Muscle layer of duodenum (tissue), 2 donors: ENCODE results near the gene TET3.

Experiments used
- H3K27ac ChIP-seq: one replicate; pipeline ENCODE4 v1.7.0; 2013; ENCODE audit warnings: mild to moderate bottlenecking, low read length
- H3K27me3 ChIP-seq: one replicate; pipeline ENCODE4 v1.7.0; 2013; ENCODE audit warnings: low read depth, mild to moderate bottlenecking, control low read depth, low read length
- H3K36me3 ChIP-seq, 2 donors: one replicate each; pipeline ENCODE4 v1.7.0; 2013; ENCODE audit warnings: low read length in 2 of 2, control low read depth in 1 of 2, mild to moderate bottlenecking in 1 of 2; ENCODE audit not compliant: insufficient read depth in 2 of 2, control insufficient read depth in 1 of 2
- H3K4me1 ChIP-seq, 2 donors: one replicate each; pipeline ENCODE4 v1.7.0; 2013; ENCODE audit warnings: low read length in 2 of 2, mild to moderate bottlenecking in 2 of 2, control low read depth in 1 of 2, moderate library complexity in 1 of 2; ENCODE audit not compliant: insufficient read depth in 2 of 2, control insufficient read depth in 1 of 2
- H3K4me3 ChIP-seq, 2 donors: one replicate each; pipeline ENCODE4 v1.7.0; 2013; ENCODE audit warnings: low read length in 2 of 2, low read depth in 1 of 2, mild to moderate bottlenecking in 1 of 2
- H3K9me3 ChIP-seq, 2 donors: one replicate each; pipeline ENCODE4 v1.7.0; 2013; ENCODE audit warnings: low read length in 2 of 2, control low read depth in 1 of 2, mild to moderate bottlenecking in 1 of 2; ENCODE audit not compliant: control insufficient read depth in 1 of 2
- donor health status: healthy.

The TET3 gene

DNA sequence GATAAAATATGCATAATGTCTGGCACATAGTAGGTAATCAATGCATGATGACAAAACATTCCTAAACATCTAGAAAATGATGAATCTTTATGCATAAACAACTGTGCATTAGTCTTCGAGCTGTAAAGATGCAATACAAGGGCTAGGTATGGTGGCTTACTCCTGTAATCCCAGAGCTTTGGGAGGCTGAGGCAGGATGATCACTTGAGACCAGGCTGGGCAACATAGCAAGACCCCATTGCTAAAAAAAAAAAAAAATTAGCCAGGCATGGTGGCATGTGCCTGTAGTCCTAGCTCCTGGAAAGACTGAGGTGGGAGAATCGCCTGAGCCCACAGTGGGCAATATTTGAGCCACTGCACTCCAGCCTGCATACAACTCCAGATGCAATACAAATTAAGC, 5.3 kb downstream of the TET3 start:
- H3K27me3 ChIP-seq = no peaks in the 10 kb centered on the region
- no peak overlapping the region for H3K27ac ChIP-seq
- H3K4me3 ChIP-seq = no peak overlapping the region
- no peaks in the 10 kb centered on the region for H3K9me3 ChIP-seq
- H3K36me3 ChIP-seq = peaks cover 0 to 5% of the 10 kb centered on the region in 2 donors
- H3K4me1 ChIP-seq = peaks cover 10 to 28% of the 10 kb centered on the region in 2 donors

- no peak overlapping the region for H3K27ac ChIP-seq
- peaks cover 10 to 28% of the 10 kb centered on the region in 2 donors for H3K4me1 ChIP-seq
- H3K36me3 ChIP-seq = peaks cover 0 to 5% of the 10 kb centered on the region in 2 donors
Measured at GRCh38 chr2:73990531-73990930, 5.8 kb downstream of the TET3 start.

DNA sequence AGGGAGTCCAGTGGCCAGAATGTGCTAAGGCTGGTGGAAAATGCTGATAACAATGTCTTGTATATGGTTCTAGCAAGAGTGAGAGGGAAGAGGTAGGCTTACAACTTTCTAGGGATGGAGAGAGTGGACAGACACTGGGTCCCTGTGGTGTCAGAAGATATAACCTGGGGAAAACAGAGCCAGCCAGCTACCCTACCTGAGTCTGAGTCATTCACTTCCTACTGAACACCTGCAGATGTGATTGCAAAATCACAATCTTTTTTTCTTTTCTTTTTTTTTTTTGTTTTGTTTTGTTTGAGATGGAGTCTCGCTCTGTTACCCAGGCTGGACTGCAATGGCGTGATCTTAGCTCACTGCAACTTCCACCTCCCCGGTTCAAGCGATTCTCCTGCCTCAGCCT, 7.3 kb downstream of the TET3 start:
- H3K27me3 ChIP-seq = no peaks in the 10 kb centered on the region
- peaks cover 0 to 5% of the 10 kb centered on the region in 2 donors for H3K36me3 ChIP-seq
- H3K4me3 ChIP-seq = no peak overlapping the region
- peaks cover 6 to 15% of the 10 kb centered on the region in 2 donors for H3K4me1 ChIP-seq
- H3K27ac ChIP-seq = no peak overlapping the region
- H3K9me3 ChIP-seq = no peaks in the 10 kb centered on the region

More at GRCh38 chr2:73990531-73990930, 5.8 kb downstream of the TET3 start:
- no peaks in the 10 kb centered on the region for H3K9me3 ChIP-seq
- H3K27me3 ChIP-seq = no peaks in the 10 kb centered on the region
- no peak overlapping the region for H3K4me3 ChIP-seq

DNA sequence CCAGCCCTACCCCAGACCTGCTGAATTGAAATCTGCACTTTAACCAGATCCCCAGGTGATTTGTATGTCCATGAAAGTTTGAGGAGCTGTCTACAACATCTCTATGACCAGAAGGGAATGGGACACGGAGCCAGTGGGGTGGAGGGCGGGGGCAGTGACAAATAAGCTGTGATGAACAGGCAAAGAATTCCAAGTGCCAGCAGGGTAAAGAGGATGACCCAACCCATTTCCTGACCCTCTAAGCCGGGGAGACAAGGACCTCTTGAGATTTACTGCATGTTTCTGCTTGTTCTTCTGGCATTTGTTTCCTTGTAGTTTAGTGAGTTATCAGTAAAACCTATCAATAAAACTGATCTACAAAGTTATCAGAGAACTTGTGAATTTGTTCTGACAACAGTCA, 8.7 kb downstream of the TET3 start:
- Histone ChIP-seq H3K27ac (no peak overlapping the region), H3K9me3 (no peaks in the 10 kb centered on the region), H3K36me3 (peaks cover 0 to 5% of the 10 kb centered on the region in 2 donors), H3K4me1 (peaks cover 1 to 3% of the 10 kb centered on the region in 2 donors), H3K4me3 (no peak overlapping the region), H3K27me3 (no peaks in the 10 kb centered on the region)

GRCh38 chr2:73993778-73994177, 9.1 kb downstream of the TET3 start:
- H3K9me3 ChIP-seq = no peaks in the 10 kb centered on the region
- no peak overlapping the region for H3K27ac ChIP-seq
- H3K36me3 ChIP-seq = peaks cover 0 to 5% of the 10 kb centered on the region in 2 donors
- H3K4me1 ChIP-seq = no peaks in the 10 kb centered on the region
- no peak overlapping the region for H3K4me3 ChIP-seq
- H3K27me3 ChIP-seq = no peaks in the 10 kb centered on the region

DNA sequence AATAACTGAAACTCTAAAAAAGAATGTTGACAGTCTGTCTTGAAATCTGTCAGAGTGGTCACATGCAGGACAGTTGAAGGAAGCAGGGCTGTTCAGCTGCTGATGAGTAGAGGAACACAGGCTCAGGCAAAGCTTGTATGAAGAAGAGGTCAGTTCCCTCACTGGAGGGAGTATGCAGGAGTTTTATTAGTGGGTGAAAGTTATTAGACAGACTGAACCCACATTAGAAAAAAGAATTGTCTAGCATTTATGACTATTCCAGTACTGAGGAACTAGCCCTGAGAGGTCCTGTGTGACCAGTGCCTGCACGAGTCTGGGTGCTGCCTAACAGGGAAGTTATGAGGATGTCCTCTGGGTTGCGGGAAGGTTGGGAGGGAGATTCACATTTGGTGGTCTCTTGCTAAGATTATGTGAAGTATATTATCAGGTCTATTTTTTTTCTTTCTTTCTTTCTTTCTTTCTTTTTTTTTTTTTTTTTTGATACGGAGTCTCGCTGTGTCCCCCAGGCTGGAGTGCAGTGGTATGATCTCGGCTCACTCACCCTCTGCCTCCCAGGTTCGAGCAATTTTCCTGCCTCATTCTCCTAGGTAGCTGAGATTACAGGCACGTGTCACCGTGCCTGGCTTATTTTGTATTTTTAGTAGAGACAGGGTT, 9.6 kb downstream of the TET3 start:
- Histone ChIP-seq H3K4me3 (no peak overlapping the region), H3K36me3 (peaks cover 0 to 5% of the 10 kb centered on the region in 2 donors), H3K9me3 (no peaks in the 10 kb centered on the region), H3K27ac (no peak overlapping the region), H3K4me1 (peaks cover 0 to 3% of the 10 kb centered on the region in 2 donors), H3K27me3 (no peaks in the 10 kb centered on the region)

DNA sequence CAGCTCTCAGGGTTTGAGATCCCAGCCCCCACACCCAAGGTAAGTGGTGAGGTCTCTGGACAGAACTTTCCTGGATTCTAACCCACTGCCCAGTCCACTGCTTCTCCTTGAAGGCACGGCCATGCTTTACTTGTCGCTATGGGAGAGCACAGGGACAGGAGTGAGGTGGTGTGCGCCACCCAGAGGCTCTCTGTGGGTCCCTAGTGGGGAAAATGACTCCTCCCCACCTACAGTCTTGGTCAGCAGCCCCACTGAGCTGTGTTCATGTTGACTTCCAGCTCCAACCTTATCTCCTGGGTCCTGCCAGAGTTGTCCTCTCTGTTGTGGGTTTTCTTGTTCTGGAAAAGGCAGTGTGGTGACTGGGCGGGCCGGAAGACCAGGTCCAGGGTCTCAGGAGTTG, 11.1 kb downstream of the TET3 start:
- Histone ChIP-seq H3K4me3 (no peak overlapping the region), H3K27ac (no peak overlapping the region), H3K9me3 (no peaks in the 10 kb centered on the region), H3K36me3 (no peaks in the 10 kb centered on the region), H3K27me3 (no peaks in the 10 kb centered on the region), H3K4me1 (peaks cover 8 to 14% of the 10 kb centered on the region in 2 donors)

DNA sequence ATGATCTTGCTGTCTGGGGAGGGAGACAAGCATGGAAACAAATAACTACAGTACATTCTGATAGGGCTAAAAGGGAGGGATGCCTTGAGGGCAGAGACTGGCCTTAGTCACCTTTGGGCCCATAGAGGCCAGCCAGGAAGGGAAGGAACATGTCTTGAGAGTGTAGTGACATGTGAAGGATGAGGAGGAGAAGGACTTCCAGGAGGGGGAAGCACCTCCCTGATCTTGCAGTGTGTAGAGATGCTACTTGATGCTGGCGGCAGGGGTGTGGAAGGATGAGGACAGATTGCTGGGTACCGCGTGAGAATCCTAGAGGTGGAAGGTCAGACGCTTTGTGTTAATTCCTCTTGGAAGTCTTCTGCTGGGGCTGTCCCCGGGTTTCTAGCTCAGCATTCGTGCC, 13.1 kb downstream of the TET3 start:
- H3K27me3 ChIP-seq = no peaks in the 10 kb centered on the region
- no peaks in the 10 kb centered on the region for H3K36me3 ChIP-seq
- no peaks in the 10 kb centered on the region for H3K9me3 ChIP-seq
- H3K4me3 ChIP-seq = no peak overlapping the region
- peaks cover 14 to 16% of the 10 kb centered on the region in 2 donors for H3K4me1 ChIP-seq
- no peak overlapping the region for H3K27ac ChIP-seq

DNA sequence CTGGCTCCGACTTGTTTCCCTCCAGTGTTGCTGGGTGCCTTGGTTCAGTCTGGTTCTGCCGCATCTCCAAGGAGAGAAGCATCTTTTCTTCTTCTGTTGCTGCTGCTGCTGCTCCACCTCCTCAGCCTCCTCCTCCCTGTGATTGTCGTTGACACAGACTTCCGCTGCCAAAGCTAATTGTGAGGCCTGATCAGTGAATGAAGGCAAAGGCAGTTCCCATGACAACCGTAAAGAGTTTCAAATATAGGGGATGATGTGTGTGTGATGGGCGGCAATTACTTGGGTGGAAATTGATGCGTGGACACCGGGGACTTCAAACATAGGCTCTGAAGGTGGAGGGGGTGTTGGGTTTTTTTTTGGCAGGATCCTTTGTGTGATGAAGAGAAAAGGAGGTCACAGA, 13.7 kb downstream of the TET3 start:
- Histone ChIP-seq H3K4me3 (no peak overlapping the region), H3K9me3 (no peaks in the 10 kb centered on the region), H3K4me1 (peaks cover 16 to 19% of the 10 kb centered on the region in 2 donors), H3K27ac (no peak overlapping the region), H3K27me3 (no peaks in the 10 kb centered on the region), H3K36me3 (no peaks in the 10 kb centered on the region)

DNA sequence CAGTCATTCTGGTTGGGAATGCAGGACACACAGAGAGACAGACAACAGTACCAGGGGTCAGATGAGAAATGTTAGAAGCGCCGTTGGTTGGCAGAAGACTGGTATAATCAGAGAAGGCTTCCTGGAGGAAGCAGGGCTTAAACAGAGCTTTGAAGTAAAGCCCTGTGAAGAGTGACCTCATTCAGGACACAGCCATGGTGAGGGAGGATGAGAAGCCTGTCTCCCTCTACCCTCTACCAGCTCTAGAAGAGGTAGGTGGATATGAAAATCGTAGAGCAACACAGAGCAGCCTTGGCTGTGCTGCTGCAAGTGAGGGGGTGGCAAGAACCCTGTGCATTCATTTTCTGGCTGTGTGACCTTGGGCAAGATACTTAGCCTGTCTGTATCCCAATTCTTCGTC, 14.2 kb downstream of the TET3 start:
- peaks cover 16 to 24% of the 10 kb centered on the region in 2 donors for H3K4me1 ChIP-seq
- H3K36me3 ChIP-seq = no peaks in the 10 kb centered on the region
- H3K27me3 ChIP-seq = no peaks in the 10 kb centered on the region
- H3K9me3 ChIP-seq = no peaks in the 10 kb centered on the region
- H3K27ac ChIP-seq = no peak overlapping the region
- no peak overlapping the region for H3K4me3 ChIP-seq

- Histone ChIP-seq H3K4me1 (peaks cover 16 to 28% of the 10 kb centered on the region in 2 donors), H3K4me3 (no peak overlapping the region), H3K36me3 (no peaks in the 10 kb centered on the region)
Measured at GRCh38 chr2:73999881-74000597, 15.3 kb downstream of the TET3 start.

More at GRCh38 chr2:73999881-74000597, 15.3 kb downstream of the TET3 start:
- H3K27ac ChIP-seq = no peak overlapping the region
- H3K27me3 ChIP-seq = no peaks in the 10 kb centered on the region
- H3K9me3 ChIP-seq = no peaks in the 10 kb centered on the region
